Measurements from ENCODE around the gene WWC2. TPM values are rescaled to one million over a fixed set of nuclear protein-coding genes. Genes with fewer than 3 reads are reported as not detected.

The WWC2 gene
- total RNA-seq, 2 experiments from 2014 or later: not detected

- DNase-seq (ENCODE audit: low spot score): no peak
- POLR2A ChIA-PET: interaction anchor here (0.7 kb wide), 2 partner anchors 621 to 1189 kb away, joined by 3 read pairs; no protein-coding TSS in a partner anchor
- Histone ChIP-seq H3K4me1 (ENCODE audit: insufficient read depth, low read length, poor library complexity, severe bottlenecking) (no peaks in the 10 kb centered on the region), H3K4me2 (ENCODE audit: low read length) (no peak overlapping the region), H3K79me2 (ENCODE audit: insufficient read depth, low read depth, low read length) (no peaks in the 10 kb centered on the region), H4K20me1 (ENCODE audit: insufficient read depth, low read length) (no peaks in the 10 kb centered on the region), H2AFZ (ENCODE audit: low read length) (no peak overlapping the region), H3K9me3 (ENCODE audit: low read length) (no peaks in the 10 kb centered on the region), H3K36me3 (ENCODE audit: insufficient read depth, low read length) (no peaks in the 10 kb centered on the region), H3K9me2 (ENCODE audit: insufficient read depth, low read length) (no peaks in the 10 kb centered on the region), H3K27ac (ENCODE audit: low read depth, low read length, poor library complexity, severe bottlenecking) (no peak overlapping the region), H3K4me3 (ENCODE audit: low read depth, low read length, poor library complexity, severe bottlenecking) (no peak overlapping the region)
- intact Hi-C loops (cut with micrococcal nuclease; ENCODE audit: unreplicated experiment): no loop called here
- TF ChIP-seq CTCF (conservative IDR thresholded peaks at IDR 0.05; ENCODE audit: low read length) (no peak), EZH2phosphoT487 (IDR thresholded peaks at IDR 0.05; ENCODE audit: borderline replicate concordance, low read depth, low read length) (no peak)
- BruUV-seq (replicated peaks): no TSS peak
- CTCF ChIA-PET (ENCODE audit: unreplicated experiment): no interaction called here
These were observed 265.0 kb downstream of the WWC2 start for GRCh38 chr4:183364025-183364424.

- no peak for DNase-seq (ENCODE audit: low spot score)
- Histone ChIP-seq H3K4me2 (ENCODE audit: low read length) (no peak overlapping the region), H3K4me1 (ENCODE audit: insufficient read depth, low read length, poor library complexity, severe bottlenecking) (no peaks in the 10 kb centered on the region), H3K9me3 (ENCODE audit: low read length) (no peaks in the 10 kb centered on the region), H3K27ac (ENCODE audit: low read depth, low read length, poor library complexity, severe bottlenecking) (no peak overlapping the region), H3K9me2 (ENCODE audit: insufficient read depth, low read length) (no peaks in the 10 kb centered on the region), H3K36me3 (ENCODE audit: insufficient read depth, low read length) (no peaks in the 10 kb centered on the region), H3K4me3 (ENCODE audit: low read depth, low read length, poor library complexity, severe bottlenecking) (no peak overlapping the region), H4K20me1 (ENCODE audit: insufficient read depth, low read length) (no peaks in the 10 kb centered on the region), H3K79me2 (ENCODE audit: insufficient read depth, low read depth, low read length) (no peaks in the 10 kb centered on the region), H2AFZ (ENCODE audit: low read length) (no peak overlapping the region)
- TF ChIP-seq CTCF (conservative IDR thresholded peaks at IDR 0.05; ENCODE audit: low read length) (no peak), EZH2phosphoT487 (IDR thresholded peaks at IDR 0.05; ENCODE audit: borderline replicate concordance, low read depth, low read length) (no peak)
- intact Hi-C loops (cut with micrococcal nuclease; ENCODE audit: unreplicated experiment): no loop called here
- CTCF ChIA-PET (ENCODE audit: unreplicated experiment): no interaction called here
- POLR2A ChIA-PET: interaction anchor here (0.6 kb wide), 1 partner anchor 823 kb away, joined by 3 read pairs; no protein-coding TSS in a partner anchor
- no TSS peak for BruUV-seq (replicated peaks)
These were observed 267.3 kb downstream of the WWC2 start for GRCh38 chr4:183366206-183366835.

- Histone ChIP-seq H3K9me3 (ENCODE audit: low read length) (peaks cover 6% of the 10 kb centered on the region; the same call in 1 of the 2 replicates), H4K20me1 (ENCODE audit: insufficient read depth, low read length) (no peaks in the 10 kb centered on the region), H3K4me2 (ENCODE audit: low read length) (no peak overlapping the region), H3K9me2 (ENCODE audit: insufficient read depth, low read length) (no peaks in the 10 kb centered on the region), H3K4me1 (ENCODE audit: insufficient read depth, low read length, poor library complexity, severe bottlenecking) (no peaks in the 10 kb centered on the region), H3K27ac (ENCODE audit: low read depth, low read length, poor library complexity, severe bottlenecking) (no peak overlapping the region), H3K36me3 (ENCODE audit: insufficient read depth, low read length) (no peaks in the 10 kb centered on the region), H3K79me2 (ENCODE audit: insufficient read depth, low read depth, low read length) (no peaks in the 10 kb centered on the region), H2AFZ (ENCODE audit: low read length) (no peak overlapping the region), H3K4me3 (ENCODE audit: low read depth, low read length, poor library complexity, severe bottlenecking) (no peak overlapping the region)
- POLR2A ChIA-PET: no interaction called here
- CTCF ChIA-PET (ENCODE audit: unreplicated experiment): no interaction called here
- no TSS peak for BruUV-seq (replicated peaks)
- DNase-seq (ENCODE audit: low spot score): no peak
- no peak for TF ChIP-seq EZH2phosphoT487 (IDR thresholded peaks at IDR 0.05; ENCODE audit: borderline replicate concordance, low read depth, low read length)
- TF ChIP-seq CTCF (conservative IDR thresholded peaks at IDR 0.05; ENCODE audit: low read length): no peak
- intact Hi-C loops (cut with micrococcal nuclease; ENCODE audit: unreplicated experiment): no loop called here
These were observed 270.0 kb downstream of the WWC2 start for GRCh38 chr4:183369073-183369472.
